Measurements from ENCODE around the gene SLC9B2. TPM values are rescaled to one million over a fixed set of nuclear protein-coding genes. Genes with fewer than 3 reads are reported as not detected.
A peak's percentile ranks its signal among the peaks of the same experiment; 100 is the strongest.
"Not testable (repeated sequence)": the region's sequence is repeated elsewhere in the genome, so short reads cannot be mapped to it uniquely, and the experiment has no call there.

SLC9B2 gene
- total RNA-seq, 1 donor from 2014 or later, result 107 TPM

- DNase-seq (ENCODE audit: low spot score in 2 of 2), result no peak
- peak; percentile 55 for FAIRE-seq
These were observed 55.4 kb downstream of the SLC9B2 start for GRCh38 chr4:103021120-103021519.

- FAIRE-seq, result no peak
These were observed 57.0 kb downstream of the SLC9B2 start, which contains the start of gene SLC9B1 for GRCh38 chr4:103019308-103020124. TSS of gene SLC9B1 (minus strand) at chr4:103019705. CDS start at chr4:102991711, 27,994 bp downstream.

GRCh38 chr4:103018391-103019307 lies 57.9 kb downstream of the SLC9B2 start:
- DNase-seq (ENCODE audit: low spot score in 2 of 2), result peak in 1 of 2 donors; percentile 3
- no peak for FAIRE-seq

More at GRCh38 chr4:103019308-103020124, 57.0 kb downstream of the SLC9B2 start, which contains the start of gene SLC9B1:
- DNase-seq (ENCODE audit: low spot score in 2 of 2), result peak; percentile 47 to 74

GRCh38 chr4:103012551-103012950 lies 64.0 kb downstream of the SLC9B2 start:
- DNase-seq (ENCODE audit: low spot score in 2 of 2), result no peak
- FAIRE-seq, result no peak

GRCh38 chr4:103012060-103012459 lies 64.5 kb downstream of the SLC9B2 start:
- DNase-seq (ENCODE audit: low spot score in 2 of 2) (no peak), FAIRE-seq (no peak)

GRCh38 chr4:103011378-103012025 lies 65.1 kb downstream of the SLC9B2 start:
- DNase-seq (ENCODE audit: low spot score in 2 of 2) (no peak), FAIRE-seq (no peak)

- DNase-seq (ENCODE audit: low spot score in 2 of 2) (no peak), FAIRE-seq (no peak)
These were observed 65.8 kb downstream of the SLC9B2 start for GRCh38 chr4:103010804-103011203.

- FAIRE-seq (peak; percentile 95), DNase-seq (ENCODE audit: low spot score in 2 of 2) (peak in 1 of 2 donors; percentile 48)
These were observed 67.5 kb downstream of the SLC9B2 start for GRCh38 chr4:103008875-103009729.

GRCh38 chr4:103002551-103002950 lies 74.0 kb downstream of the SLC9B2 start:
- DNase-seq (ENCODE audit: low spot score in 2 of 2) (no peak), FAIRE-seq (no peak)

- no peak for FAIRE-seq
These were observed 81.8 kb downstream of the SLC9B2 start for GRCh38 chr4:102994803-102995202.

GRCh38 chr4:102993985-102994384 lies 82.6 kb downstream of the SLC9B2 start:
- FAIRE-seq; DNase-seq (ENCODE audit: low spot score in 2 of 2): not testable (repeated sequence)

More at GRCh38 chr4:102994803-102995202, 81.8 kb downstream of the SLC9B2 start:
- no peak for DNase-seq (ENCODE audit: low spot score in 2 of 2)

- DNase-seq (ENCODE audit: low spot score in 2 of 2) (no peak), FAIRE-seq (no peak)
These were observed 88.0 kb downstream of the SLC9B2 start for GRCh38 chr4:102988429-102989020.

- DNase-seq (ENCODE audit: low spot score in 2 of 2) (no peak), FAIRE-seq (no peak)
These were observed 95.6 kb downstream of the SLC9B2 start for GRCh38 chr4:102981005-102981404.

Other genes with a start within 250 kb of the SLC9B2 start
- 329 TPM for gene UBE2D3, start 249.2 kb downstream of the SLC9B2 start, total RNA-seq
- gene CISD2, start 207.8 kb downstream of the SLC9B2 start, total RNA-seq, result 50.5 TPM
- 5.7 TPM for gene SLC9B1, start 57.1 kb downstream of the SLC9B2 start, total RNA-seq
- 7.3 TPM for gene BDH2, start 23.1 kb upstream of the SLC9B2 start, total RNA-seq
- gene CENPE, start 121.6 kb upstream of the SLC9B2 start, total RNA-seq, result 3.7 TPM

All from frontal cortex (tissue), 4 donors.